Mesodermal cell (in vitro differentiated cells): ENCODE data around the gene KCNT2.

Experiments
- H3K27ac ChIP-seq: 2 replicates; pipeline ENCODE4 v1.7.0; 2013; ENCODE audit warnings: mild to moderate bottlenecking, low read depth, low read length, moderate library complexity; ENCODE audit not compliant: severe bottlenecking
- H3K36me3 ChIP-seq: 2 replicates; pipeline ENCODE4 v1.7.1; 2013; ENCODE audit warnings: mild to moderate bottlenecking, low read length, moderate library complexity; ENCODE audit not compliant: control insufficient read depth, insufficient read depth
- H3K4me1 ChIP-seq: one replicate; pipeline ENCODE4 v1.7.1; 2013; ENCODE audit warnings: mild to moderate bottlenecking, low read length; ENCODE audit not compliant: insufficient read depth, control insufficient read depth, poor library complexity, severe bottlenecking
- H3K4me3 ChIP-seq: 2 replicates; pipeline ENCODE4 v1.7.0; 2013; ENCODE audit warnings: low read length, control low read depth, mild to moderate bottlenecking; ENCODE audit not compliant: insufficient read depth, poor library complexity, severe bottlenecking; ENCODE audit errors: extremely low read depth
- H3K9me3 ChIP-seq: 2 replicates; pipeline ENCODE4 v1.7.1; 2013; ENCODE audit warnings: mild to moderate bottlenecking, low read length, moderate library complexity; ENCODE audit not compliant: control insufficient read depth
- WGBS, 2 experiments: methylation state at CpG; one replicate each; pipeline ENCODE4 v1.1.5; 2013; ENCODE audit warnings: missing lambda C conversion rate in 2 of 2; ENCODE audit not compliant: insufficient coverage in 2 of 2; 5-methylcytosine and 5-hydroxymethylcytosine counted together

Gene KCNT2

GRCh38 chr1:196454792-196455191 lies 153.4 kb downstream of the KCNT2 start:
- H3K27ac ChIP-seq = no peak overlapping the region
- no peaks in the 10 kb centered on the region for H3K36me3 ChIP-seq
- 86 to 93% methylated on average over 2 of the region's 2 CpGs for WGBS, 2 experiments
- H3K9me3 ChIP-seq = no peaks in the 10 kb centered on the region
- H3K4me1 ChIP-seq = no peaks in the 10 kb centered on the region
- H3K4me3 ChIP-seq = no peak overlapping the region

GRCh38 chr1:196451103-196451502 lies 157.1 kb downstream of the KCNT2 start:
- Histone ChIP-seq H3K4me1 (no peaks in the 10 kb centered on the region), H3K9me3 (no peaks in the 10 kb centered on the region), H3K27ac (no peak overlapping the region), H3K4me3 (no peak overlapping the region), H3K36me3 (no peaks in the 10 kb centered on the region)
- WGBS, 2 experiments = 100% methylated on average over 1 to 2 of the region's 5 CpGs

- no peaks in the 10 kb centered on the region for H3K36me3 ChIP-seq
- no peak overlapping the region for H3K4me3 ChIP-seq
- H3K27ac ChIP-seq = no peak overlapping the region
- 86 to 88% methylated on average over 2 of the region's 4 CpGs for WGBS, 2 experiments
- no peaks in the 10 kb centered on the region for H3K4me1 ChIP-seq
- no peaks in the 10 kb centered on the region for H3K9me3 ChIP-seq
Observed at GRCh38 chr1:196450143-196451095, 157.8 kb downstream of the KCNT2 start.

DNA sequence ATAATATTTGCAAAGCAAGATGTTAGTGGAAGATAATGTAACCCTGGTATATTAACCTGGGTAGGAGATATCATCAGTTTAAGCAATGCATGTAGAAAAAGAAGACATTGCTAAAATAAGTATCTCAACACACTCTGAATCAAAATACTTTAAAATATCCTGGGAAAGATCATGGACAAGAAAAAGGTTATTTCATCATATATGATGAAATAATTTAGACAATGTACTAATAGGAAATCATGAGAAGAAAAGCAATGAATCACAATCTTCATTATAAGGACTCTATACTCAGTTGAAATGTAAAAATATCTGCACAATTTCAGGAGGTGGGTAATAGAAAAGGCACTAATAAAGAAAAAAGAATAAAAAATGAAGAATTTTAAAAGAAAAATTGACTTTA lies 158.8 kb downstream of the KCNT2 start:
- no peaks in the 10 kb centered on the region for H3K9me3 ChIP-seq
- no peak overlapping the region for H3K27ac ChIP-seq
- no peaks in the 10 kb centered on the region for H3K36me3 ChIP-seq
- H3K4me3 ChIP-seq = no peak overlapping the region
- no peaks in the 10 kb centered on the region for H3K4me1 ChIP-seq

- no peak overlapping the region for H3K27ac ChIP-seq
- H3K4me1 ChIP-seq = no peaks in the 10 kb centered on the region
- H3K9me3 ChIP-seq = no peaks in the 10 kb centered on the region
- WGBS, 2 experiments = no CpG with 5 or more reads among the region's 1 CpG
- no peak overlapping the region for H3K4me3 ChIP-seq
- no peaks in the 10 kb centered on the region for H3K36me3 ChIP-seq
Observed at GRCh38 chr1:196445775-196446174, 162.5 kb downstream of the KCNT2 start.

- Histone ChIP-seq H3K4me1 (no peaks in the 10 kb centered on the region), H3K27ac (no peak overlapping the region), H3K9me3 (no peaks in the 10 kb centered on the region), H3K36me3 (no peaks in the 10 kb centered on the region), H3K4me3 (no peak overlapping the region)
Observed at GRCh38 chr1:196444634-196445033, 163.6 kb downstream of the KCNT2 start.

DNA sequence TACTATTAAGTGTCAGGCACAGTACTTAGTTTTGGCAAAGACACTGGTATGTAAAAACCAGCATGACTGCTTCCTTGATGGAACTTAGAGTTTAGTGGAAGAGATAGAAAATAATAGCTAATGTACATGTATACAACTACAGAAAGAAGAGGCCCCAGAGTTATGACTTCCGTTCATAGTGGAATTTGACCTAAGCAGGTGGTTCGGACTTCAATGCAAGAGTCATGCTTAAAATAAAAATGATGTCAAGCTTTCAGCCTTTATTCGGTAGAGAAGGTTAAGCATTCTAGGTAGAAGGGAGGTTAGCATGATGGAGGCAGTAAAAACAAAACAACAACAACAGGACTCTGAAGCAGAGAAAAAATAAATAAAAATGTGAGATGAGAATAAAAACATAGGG lies 165.9 kb downstream of the KCNT2 start:
- H3K27ac ChIP-seq = no peak overlapping the region
- no peaks in the 10 kb centered on the region for H3K36me3 ChIP-seq
- no peak overlapping the region for H3K4me3 ChIP-seq
- H3K4me1 ChIP-seq = no peaks in the 10 kb centered on the region
- H3K9me3 ChIP-seq = no peaks in the 10 kb centered on the region
- 97% methylated on average over 3 of the region's 3 CpGs; no CpG with 5 or more reads in 1 of the 2 experiments for WGBS, 2 experiments

GRCh38 chr1:196440711-196441110 lies 167.5 kb downstream of the KCNT2 start:
- Histone ChIP-seq H3K4me3 (no peak overlapping the region), H3K36me3 (no peaks in the 10 kb centered on the region), H3K4me1 (no peaks in the 10 kb centered on the region), H3K27ac (no peak overlapping the region), H3K9me3 (no peaks in the 10 kb centered on the region)
- 100% methylated on average over 1 of the region's 1 CpG for WGBS, 2 experiments

- no peaks in the 10 kb centered on the region for H3K36me3 ChIP-seq
- no peaks in the 10 kb centered on the region for H3K4me1 ChIP-seq
Observed at GRCh38 chr1:196438329-196438728, 169.9 kb downstream of the KCNT2 start.

GRCh38 chr1:196437671-196438070 lies 170.6 kb downstream of the KCNT2 start:
- Histone ChIP-seq H3K36me3 (no peaks in the 10 kb centered on the region), H3K4me1 (no peaks in the 10 kb centered on the region), H3K27ac (no peak overlapping the region), H3K4me3 (no peak overlapping the region), H3K9me3 (no peaks in the 10 kb centered on the region)

More at GRCh38 chr1:196438329-196438728, 169.9 kb downstream of the KCNT2 start:
- Histone ChIP-seq H3K9me3 (no peaks in the 10 kb centered on the region), H3K27ac (no peak overlapping the region), H3K4me3 (no peak overlapping the region)
- WGBS, 2 experiments = 86 to 100% methylated on average over 1 of the region's 2 CpGs

GRCh38 chr1:196433000-196433399 lies 175.2 kb downstream of the KCNT2 start:
- no peaks in the 10 kb centered on the region for H3K9me3 ChIP-seq
- H3K4me1 ChIP-seq = no peaks in the 10 kb centered on the region
- no peak overlapping the region for H3K27ac ChIP-seq
- H3K4me3 ChIP-seq = no peak overlapping the region
- no peaks in the 10 kb centered on the region for H3K36me3 ChIP-seq
